H1 (cell line): ENCODE measurements around the gene MACIR. TPM values are rescaled to one million over a fixed set of nuclear protein-coding genes. Genes with fewer than 3 reads are reported as not detected.

Experiments
- CHD7 ChIP-seq: fragments of 300-600 bp; sonication (generic); IDR thresholded peaks from 2 replicates; pipeline ENCODE4 v1.7.1; 2012; ENCODE audit warnings: low read length, moderate library complexity, mild to moderate bottlenecking, inconsistent platforms; ENCODE audit not compliant: insufficient replicate concordance
- EP300 ChIP-seq, 2 experiments: IDR thresholded peaks; 1 replicate in 1 of 2; 2 replicates in 1 of 2; pipeline ENCODE4 v1.6.1; 2011 to 2012; ENCODE audit warnings: low read depth in 2 of 2, low read length in 2 of 2, mild to moderate bottlenecking in 2 of 2, borderline replicate concordance in 1 of 2, inconsistent platforms in 1 of 2, moderate library complexity in 1 of 2
- GTF2F1 ChIP-seq: IDR thresholded peaks from 2 replicates; pipeline ENCODE4 v1.6.1; 2012; ENCODE audit warnings: low read depth, low read length, improper control_type of control experiment, borderline replicate concordance
- NANOG ChIP-seq: IDR thresholded peaks from 2 replicates; pipeline ENCODE4 v1.6.1; 2011; ENCODE audit warnings: low read length, low read depth, mild to moderate bottlenecking, inconsistent platforms; ENCODE audit not compliant: insufficient read depth, poor library complexity, severe bottlenecking
- NRF1 ChIP-seq: IDR thresholded peaks from 2 replicates; pipeline ENCODE4 v1.6.1; 2011; ENCODE audit warnings: mild to moderate bottlenecking, low read depth, low read length, improper control_type of control experiment
- RBBP5 ChIP-seq: IDR thresholded peaks from 2 replicates; pipeline ENCODE4 v1.7.1; 2012; ENCODE audit warnings: low read depth, mild to moderate bottlenecking, inconsistent platforms, low read length, moderate library complexity, borderline replicate concordance
- RNF2 ChIP-seq: fragments of 200-900, 300-1000 bp; sonication (generic); IDR thresholded peaks from 2 replicates; pipeline ENCODE4 v1.7.1; 2016; ENCODE audit warnings: borderline replicate concordance, low read depth, mild to moderate bottlenecking, antibody characterized with exemption, low read length; ENCODE audit not compliant: poor library complexity, severe bottlenecking; ENCODE audit errors: missing control alignments
- SP4 ChIP-seq: IDR thresholded peaks from 2 replicates; pipeline ENCODE4 v1.6.1; 2012; ENCODE audit warnings: low read length, inconsistent platforms
- SUZ12 ChIP-seq: fragments of 200-600 bp; sonication (generic); IDR thresholded peaks from 2 replicates; pipeline ENCODE4 v1.6.1; 2012; ENCODE audit warnings: mild to moderate bottlenecking, inconsistent platforms, low read length, moderate library complexity, mixed read lengths
- polyA plus RNA-seq, 7 experiments: library from polyadenylated mRNA; depleted of rRNA in 3 of 7; stranded (reverse) in 5 of 7; unstranded in 2 of 7; fragments of >200 nt in 5 of 7; fragments of 200-250 nt in 2 of 7; gene quantifications; 1 replicate in 5 of 7; 2 replicates in 1 of 7; 4 replicates in 1 of 7; pipeline versions ENCODE4 v1.2.1 to v1.2.3, GENCODE V29; 2011 to 2013; ENCODE audit warnings: missing spikeins in 2 of 7, mixed read lengths in 2 of 7
- total RNA-seq: library from RNA; stranded (reverse); fragmentation: NEBNext Ultra II Directional; extraction: Animal tissue kit (Norgen Biotek cat#: 25700); gene quantifications from 2 replicates; pipeline ENCODE4 v1.2.1, GENCODE V29; 2021

The MACIR gene
- total and polyA plus RNA-seq, 2 of the 8 experiments (the other 6 are each of a cell fraction or from before 2014, with no cell fraction given): 8.0 to 19.2 TPM

- no peak for TF ChIP-seq CHD7
- TF ChIP-seq RBBP5: peak; percentile 91
- no peak for TF ChIP-seq NANOG
- no peak for TF ChIP-seq SP4
- no peak for TF ChIP-seq RNF2
- TF ChIP-seq SUZ12: no peak
- no peak for TF ChIP-seq NRF1
- no peak for TF ChIP-seq GTF2F1
- no peak for TF ChIP-seq EP300 (IDR thresholded peaks at IDR 0.05; ENCODE audit: borderline replicate concordance in 1 of 2, low read depth in 2 of 2, low read length in 2 of 2)
These were observed 568 bp downstream of the MACIR start (continued) for GRCh38 chr5:103258957-103259704.
